ENCODE results near the gene CCR2. TPM values are rescaled to one million over a fixed set of nuclear protein-coding genes. Genes with fewer than 3 reads are reported as not detected.

CCR2 gene
- total RNA-seq (2014; rRNA removed; shearing (Covaris generic)) (not detected in 2 replicates), polyA plus RNA-seq (2016; fragmentation: Nextera tagmentation; extraction: Ambion mirVana) (not detected in 2 replicates)

DNA sequence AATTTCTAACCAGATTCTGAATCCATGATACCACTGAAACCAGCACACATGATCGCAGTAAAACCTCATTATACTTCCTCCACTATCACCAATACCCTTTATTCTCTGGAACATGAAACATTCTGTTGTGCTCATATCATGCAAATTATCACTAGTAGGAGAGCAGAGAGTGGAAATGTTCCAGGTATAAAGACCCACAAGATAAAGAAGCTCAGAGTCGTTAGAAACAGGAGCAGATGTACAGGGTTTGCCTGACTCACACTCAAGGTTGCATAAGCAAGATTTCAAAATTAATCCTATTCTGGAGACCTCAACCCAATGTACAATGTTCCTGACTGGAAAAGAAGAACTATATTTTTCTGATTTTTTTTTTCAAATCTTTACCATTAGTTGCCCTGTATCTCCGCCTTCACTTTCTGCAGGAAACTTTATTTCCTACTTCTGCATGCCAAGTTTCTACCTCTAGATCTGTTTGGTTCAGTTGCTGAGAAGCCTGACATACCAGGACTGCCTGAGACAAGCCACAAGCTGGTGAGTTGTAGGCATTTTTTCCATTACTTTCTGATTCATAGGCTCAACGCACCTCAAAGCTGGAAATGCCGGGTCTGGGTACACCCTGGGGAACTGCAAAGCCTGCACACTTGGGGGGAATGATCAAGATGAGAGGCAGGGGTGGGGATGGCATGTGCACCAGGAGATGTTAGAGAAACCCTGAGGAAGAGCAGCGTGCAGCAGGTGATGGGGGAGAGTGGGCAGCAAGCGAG lies at the start of gene CCR2:
CCR2 (plus strand) TSS at position 465 of the 764 bp plus-strand sequence. CDS start 3,417 bp downstream, outside the sequence.
- Histone ChIP-seq H3K4me1 (ENCODE audit: insufficient read depth) (no peaks in the 10 kb centered on the region), H3F3A (ENCODE audit: insufficient read depth) (no peaks in the 10 kb centered on the region), H3K9me3 (ENCODE audit: low read depth) (no peaks in the 10 kb centered on the region), H2AFZ (no peak within 1 kb of the TSS), H3K79me2 (ENCODE audit: insufficient read depth) (no peaks in the 10 kb centered on the region), H3K9me2 (ENCODE audit: insufficient read depth) (no peaks in the 10 kb centered on the region), H3K36me3 (ENCODE audit: low read depth) (no peaks in the 10 kb centered on the region), H3K27ac (no peak within 1 kb of the TSS), H3K4me3 (no peak within 1 kb of the TSS), H3K4me2 (ENCODE audit: unreplicated experiment) (no peak within 1 kb of the TSS), H3K27me3 (replicated peaks; ENCODE audit: insufficient read depth) (peaks cover 51% of the 10 kb centered on the region), H3K9ac (no peak within 1 kb of the TSS), H4K20me1 (ENCODE audit: insufficient read depth) (no peaks in the 10 kb centered on the region)
- in situ Hi-C loops (cut with MboI): loop anchor here (25.0 kb wide), 2 partner anchors 417 to 592 kb away; partner anchors contain the start of gene CXCR6
- DNase-seq: no peak
- 45 to 51% methylated on average over 7 of the region's 7 CpGs for WGBS, 2 experiments (ENCODE audit: low coverage in 1 of 2, low lambda C conversion rate in 2 of 2, missing lambda C conversion rate in 2 of 2)
- TF ChIP-seq EZH2phosphoT487 (IDR thresholded peaks at IDR 0.05; ENCODE audit: insufficient read depth, low read depth) (no peak), EZH2 (IDR thresholded peaks at IDR 0.05; ENCODE audit: insufficient read depth, poor library complexity, severe bottlenecking) (no peak)

DNA sequence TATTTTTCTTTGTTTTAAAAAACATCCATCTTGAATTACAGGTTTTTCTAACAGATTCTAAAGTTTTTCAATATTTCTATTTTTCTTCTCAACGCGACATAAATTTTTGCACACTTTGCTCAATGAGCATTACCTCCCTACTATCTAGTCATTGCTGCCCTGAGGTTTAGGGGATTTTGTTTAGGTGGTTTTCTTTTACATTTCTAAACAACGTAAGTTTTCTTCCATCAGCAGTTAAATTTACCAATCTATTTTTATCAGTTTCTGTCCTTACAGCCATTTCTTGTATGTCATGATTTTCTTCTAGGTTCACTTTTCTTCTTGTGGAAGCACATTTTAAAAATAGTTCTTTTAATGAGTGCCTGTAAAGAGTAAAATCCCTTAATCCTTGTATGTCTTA lies 49.2 kb upstream of the CCR2 start:
- Histone ChIP-seq H3K36me3 (ENCODE audit: low read depth) (no peaks in the 10 kb centered on the region), H3F3A (ENCODE audit: insufficient read depth) (no peaks in the 10 kb centered on the region), H3K27me3 (replicated peaks; ENCODE audit: insufficient read depth) (peaks cover 41% of the 10 kb centered on the region), H3K27ac (no peak overlapping the region), H3K9me3 (ENCODE audit: low read depth) (no peaks in the 10 kb centered on the region), H3K79me2 (ENCODE audit: insufficient read depth) (no peaks in the 10 kb centered on the region), H3K9ac (no peak overlapping the region), H2AFZ (no peak overlapping the region), H3K4me3 (no peak overlapping the region), H3K9me2 (ENCODE audit: insufficient read depth) (no peaks in the 10 kb centered on the region), H3K4me1 (ENCODE audit: insufficient read depth) (no peaks in the 10 kb centered on the region), H3K4me2 (ENCODE audit: unreplicated experiment) (no peak overlapping the region), H4K20me1 (ENCODE audit: insufficient read depth) (no peaks in the 10 kb centered on the region)
- no peak for DNase-seq
- 80 to 86% methylated on average over 3 of the region's 3 CpGs for WGBS, 2 experiments (ENCODE audit: low coverage in 1 of 2, low lambda C conversion rate in 2 of 2, missing lambda C conversion rate in 2 of 2)
- TF ChIP-seq EZH2 (IDR thresholded peaks at IDR 0.05; ENCODE audit: insufficient read depth, poor library complexity, severe bottlenecking) (no peak), EZH2phosphoT487 (IDR thresholded peaks at IDR 0.05; ENCODE audit: insufficient read depth, low read depth) (no peak)
- in situ Hi-C loops (cut with MboI): no loop called here

DNA sequence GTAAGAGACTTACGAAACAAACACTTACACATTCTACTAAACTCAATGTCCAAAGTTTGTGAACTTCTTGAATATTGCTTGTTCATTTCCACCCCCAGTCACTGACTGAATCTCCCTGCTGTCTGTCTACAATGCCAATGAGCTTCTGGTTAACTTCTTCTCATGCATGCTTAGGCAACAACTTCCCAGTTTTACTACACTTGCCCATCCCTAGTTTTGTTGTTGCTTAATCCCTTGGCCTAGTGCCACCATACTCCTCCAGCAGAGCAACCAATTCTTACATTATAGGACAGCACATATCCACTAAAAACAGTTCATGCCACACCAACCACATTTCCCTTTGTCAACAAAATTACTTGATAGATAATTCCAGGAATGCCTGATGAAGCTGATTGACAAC lies 40.9 kb upstream of the CCR2 start:
- no peaks in the 10 kb centered on the region for H3K79me2 ChIP-seq (ENCODE audit: insufficient read depth)
- WGBS, 2 experiments (ENCODE audit: low coverage in 1 of 2, low lambda C conversion rate in 2 of 2, missing lambda C conversion rate in 2 of 2): 8 to 25% methylated on average over 1 of the region's 1 CpG

DNA sequence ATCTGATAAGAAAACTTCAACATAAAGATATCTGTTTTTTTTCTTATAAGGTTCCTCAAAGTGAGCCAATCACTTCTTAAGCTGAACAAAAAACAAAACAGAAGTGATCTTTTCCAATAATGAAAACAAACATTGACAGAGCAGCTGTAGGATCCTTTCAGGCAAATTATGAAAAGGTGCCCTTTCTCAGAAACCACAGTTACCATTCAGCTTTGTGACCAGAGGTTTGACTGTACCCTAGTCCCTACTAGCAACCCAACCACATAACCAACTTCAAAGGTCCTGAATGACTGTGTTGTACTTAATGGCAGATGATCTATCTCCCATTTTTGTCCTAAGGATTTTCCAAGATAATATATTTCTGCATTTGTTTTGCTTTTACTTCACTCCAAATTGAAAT lies 39.4 kb upstream of the CCR2 start:
- H3K9ac ChIP-seq: no peak overlapping the region

More for the DNA sequence above, 40.9 kb upstream of the CCR2 start:
- peak; percentile 25 for DNase-seq
- H3K4me2 ChIP-seq (ENCODE audit: unreplicated experiment): no peak overlapping the region
- H3K4me3 ChIP-seq: no peak overlapping the region
- no peak overlapping the region for H3K9ac ChIP-seq
- H3K9me3 ChIP-seq (ENCODE audit: low read depth): no peaks in the 10 kb centered on the region
- no peaks in the 10 kb centered on the region for H3F3A ChIP-seq (ENCODE audit: insufficient read depth)
- no peaks in the 10 kb centered on the region for H3K4me1 ChIP-seq (ENCODE audit: insufficient read depth)
- H4K20me1 ChIP-seq (ENCODE audit: insufficient read depth): no peaks in the 10 kb centered on the region
- H3K9me2 ChIP-seq (ENCODE audit: insufficient read depth): no peaks in the 10 kb centered on the region
- no peak overlapping the region for H3K27ac ChIP-seq
- no peak overlapping the region for H2AFZ ChIP-seq
- TF ChIP-seq EZH2 (IDR thresholded peaks at IDR 0.05; ENCODE audit: insufficient read depth, poor library complexity, severe bottlenecking) (no peak), EZH2phosphoT487 (IDR thresholded peaks at IDR 0.05; ENCODE audit: insufficient read depth, low read depth) (no peak)
- in situ Hi-C loops (cut with MboI): no loop called here
- peaks cover 31% of the 10 kb centered on the region for H3K27me3 ChIP-seq (replicated peaks; ENCODE audit: insufficient read depth)
- no peaks in the 10 kb centered on the region for H3K36me3 ChIP-seq (ENCODE audit: low read depth)

More for the DNA sequence above, 39.4 kb upstream of the CCR2 start:
- no peak overlapping the region for H2AFZ ChIP-seq
- H3K4me3 ChIP-seq: no peak overlapping the region
- no peaks in the 10 kb centered on the region for H3F3A ChIP-seq (ENCODE audit: insufficient read depth)
- DNase-seq: no peak
- H3K9me2 ChIP-seq (ENCODE audit: insufficient read depth): no peaks in the 10 kb centered on the region
- H3K4me2 ChIP-seq (ENCODE audit: unreplicated experiment): no peak overlapping the region
- no peaks in the 10 kb centered on the region for H3K9me3 ChIP-seq (ENCODE audit: low read depth)
- no peaks in the 10 kb centered on the region for H3K79me2 ChIP-seq (ENCODE audit: insufficient read depth)
- no peaks in the 10 kb centered on the region for H4K20me1 ChIP-seq (ENCODE audit: insufficient read depth)
- no peak overlapping the region for H3K27ac ChIP-seq
- TF ChIP-seq EZH2 (IDR thresholded peaks at IDR 0.05; ENCODE audit: insufficient read depth, poor library complexity, severe bottlenecking) (no peak), EZH2phosphoT487 (IDR thresholded peaks at IDR 0.05; ENCODE audit: insufficient read depth, low read depth) (no peak)
- H3K36me3 ChIP-seq (ENCODE audit: low read depth): no peaks in the 10 kb centered on the region
- no peaks in the 10 kb centered on the region for H3K4me1 ChIP-seq (ENCODE audit: insufficient read depth)
- H3K27me3 ChIP-seq (replicated peaks; ENCODE audit: insufficient read depth): peaks cover 21% of the 10 kb centered on the region
- in situ Hi-C loops (cut with MboI): no loop called here
